ENCODE data around the gene HIP1.
A peak's percentile ranks its signal among the peaks of the same experiment; 100 is the strongest.
"Not testable (repeated sequence)": the region's sequence is repeated elsewhere in the genome, so short reads cannot be mapped to it uniquely, and the experiment has no call there.

HIP1 gene

GRCh38 chr7:75569629-75570282, 169.0 kb downstream of the HIP1 start:
- peak; percentile 76 for DNase-seq

DNA sequence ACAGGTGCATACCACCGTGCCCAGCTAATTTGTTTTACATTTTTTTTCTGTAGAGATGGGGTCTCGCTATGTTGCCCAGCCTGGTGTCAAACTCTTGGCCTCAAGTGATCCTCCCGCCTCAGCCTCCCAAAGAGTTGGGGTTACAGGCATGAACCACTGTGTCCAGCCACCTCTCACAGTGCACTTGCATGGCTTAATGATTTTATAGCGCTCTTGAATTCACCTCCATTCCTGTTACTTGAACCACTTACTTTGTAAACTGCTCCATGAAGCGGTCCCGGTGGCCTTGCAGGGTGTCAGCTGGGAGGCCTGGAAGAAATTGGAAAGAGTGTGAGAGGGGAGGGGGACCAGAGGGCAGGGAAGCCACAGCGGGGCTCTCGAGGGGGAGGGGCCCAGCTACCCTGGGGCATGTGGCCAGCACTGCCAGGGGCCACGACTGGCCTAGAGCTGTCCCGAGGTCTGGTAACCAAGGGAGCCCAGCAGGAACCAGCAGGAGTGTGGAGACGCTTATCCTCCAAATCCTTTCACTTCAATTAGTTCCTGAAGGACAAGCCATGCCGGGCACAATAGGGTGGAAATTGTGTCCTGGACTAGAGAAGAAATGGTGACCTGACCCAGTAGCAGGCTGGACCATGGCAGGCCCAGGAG, 170.7 kb downstream of the HIP1 start:
- no peak for DNase-seq

DNA sequence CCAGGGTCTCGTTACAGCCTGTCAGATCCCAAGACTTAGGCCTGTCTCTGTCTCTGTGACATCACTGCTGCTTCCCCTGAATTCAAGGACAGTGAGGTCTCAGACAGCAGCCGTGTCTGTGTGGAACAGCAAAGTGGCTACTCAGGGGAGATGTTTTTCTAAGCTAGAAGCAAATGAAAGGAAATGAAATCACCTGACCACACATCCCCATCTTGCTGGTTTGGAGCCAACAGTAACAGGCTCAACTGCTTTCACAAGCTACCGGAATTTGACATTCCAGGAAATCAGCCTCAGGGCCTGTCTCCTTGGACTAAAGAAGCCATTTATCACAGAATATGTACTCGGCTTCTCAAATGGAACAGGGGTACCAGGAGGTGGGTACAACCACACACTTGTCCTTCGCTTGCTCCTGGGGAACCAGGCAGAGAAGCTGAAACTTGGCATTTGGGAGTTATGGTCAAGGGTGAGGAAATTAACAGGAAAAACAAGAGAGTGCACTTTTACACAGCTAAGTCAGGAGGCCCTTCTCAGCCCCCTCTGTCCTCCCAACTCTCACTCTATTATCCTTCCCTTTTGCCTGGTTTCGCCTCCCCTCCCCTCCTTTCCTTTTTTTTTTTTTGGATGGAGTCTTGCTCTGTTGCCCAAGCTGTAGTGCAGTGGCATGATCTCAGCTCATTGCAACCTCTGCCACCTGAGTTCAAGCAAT, 173.5 kb downstream of the HIP1 start:
- peak; percentile 7 for DNase-seq

- DNase-seq, result no peak
Measured at GRCh38 chr7:75563171-75563570, 175.6 kb downstream of the HIP1 start.

- no peak for DNase-seq
Measured at GRCh38 chr7:75559976-75560365, 178.8 kb downstream of the HIP1 start.

GRCh38 chr7:75559355-75559975, 179.3 kb downstream of the HIP1 start:
- no peak for DNase-seq

- DNase-seq, result not testable (repeated sequence)
Measured at GRCh38 chr7:75556835-75557234, 181.9 kb downstream of the HIP1 start.

GRCh38 chr7:75555736-75556135, 183.0 kb downstream of the HIP1 start:
- no peak for DNase-seq

- no peak for DNase-seq
Measured at GRCh38 chr7:75546237-75547015, 192.3 kb downstream of the HIP1 start.

DNA sequence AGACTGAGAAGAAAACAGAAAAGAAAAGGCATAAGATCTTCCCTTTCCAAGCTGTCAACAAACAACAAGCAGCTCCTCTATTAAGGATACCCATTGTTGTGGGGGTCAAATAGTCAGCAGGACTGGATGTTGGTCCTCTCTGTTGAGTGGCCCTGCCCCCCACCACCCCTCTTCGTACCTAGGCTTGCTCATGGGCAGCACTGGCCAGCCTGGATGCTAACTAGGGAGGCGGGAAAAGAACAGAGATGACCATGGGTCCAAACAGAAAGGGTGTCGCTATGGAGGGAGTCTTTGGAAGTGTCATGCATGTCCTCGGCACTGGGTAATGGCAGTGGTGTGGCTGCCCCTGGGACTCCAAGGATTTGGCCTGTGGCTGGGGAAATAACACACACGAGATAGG, 201.0 kb downstream of the HIP1 start:
- DNase-seq, result no peak

- no peak for DNase-seq
Measured at GRCh38 chr7:75536940-75537538, 201.7 kb downstream of the HIP1 start.

DNA sequence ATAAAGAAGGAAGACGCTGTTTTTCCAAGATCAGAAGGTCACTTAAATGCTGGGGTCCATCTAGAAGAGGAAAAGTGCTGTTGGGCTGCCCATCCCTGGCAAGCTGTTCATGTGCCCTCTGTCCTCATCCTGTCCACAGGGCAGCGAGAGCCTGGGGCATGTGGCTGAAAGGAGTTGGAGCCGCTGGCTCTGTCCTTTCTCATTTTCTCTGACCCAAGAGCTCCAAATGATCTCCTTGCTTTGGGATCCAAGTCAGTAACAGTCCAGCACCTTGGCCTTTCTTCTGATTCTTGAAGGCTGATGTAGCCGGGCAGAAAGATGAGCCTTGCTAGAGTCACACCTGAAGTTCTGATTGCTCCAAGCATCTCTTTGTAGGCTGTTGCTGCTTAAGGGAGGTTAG, 202.2 kb downstream of the HIP1 start:
- no peak for DNase-seq

- peak; percentile 73 to 85 for DNase-seq
Measured at GRCh38 chr7:75534727-75535307, 203.9 kb downstream of the HIP1 start.

- no peak for DNase-seq
Measured at GRCh38 chr7:75533926-75534325, 204.8 kb downstream of the HIP1 start.

DNA sequence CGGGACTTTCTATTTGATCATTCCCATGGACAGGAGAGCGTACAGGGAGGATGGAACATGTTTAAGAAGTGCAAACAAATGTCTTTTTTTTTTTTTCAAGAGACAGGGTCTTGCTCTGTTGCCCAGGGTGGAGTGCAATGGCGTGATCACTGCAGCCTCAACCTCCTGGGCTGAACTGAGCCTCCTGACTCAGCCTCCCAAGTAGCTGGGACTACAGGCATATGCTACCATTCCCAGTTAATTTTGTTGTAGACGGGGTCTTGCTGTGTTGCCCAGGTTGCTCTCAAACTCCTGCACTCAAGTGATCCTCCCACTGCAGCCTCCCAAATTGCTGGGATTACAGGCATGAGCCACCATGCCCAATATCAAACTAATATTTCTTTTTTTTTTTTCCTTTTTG, 206.1 kb downstream of the HIP1 start:
- no peak for DNase-seq

GRCh38 chr7:75531359-75531821, 207.4 kb downstream of the HIP1 start:
- no peak for DNase-seq

GRCh38 chr7:75527224-75527722, 211.5 kb downstream of the HIP1 start:
- peak; percentile 7 to 20 for DNase-seq

- not testable (repeated sequence) for DNase-seq
Measured at GRCh38 chr7:75521727-75522126, 217.0 kb downstream of the HIP1 start.

- not testable (repeated sequence) for DNase-seq
Measured at GRCh38 chr7:75518842-75519241, 219.9 kb downstream of the HIP1 start.

DNA sequence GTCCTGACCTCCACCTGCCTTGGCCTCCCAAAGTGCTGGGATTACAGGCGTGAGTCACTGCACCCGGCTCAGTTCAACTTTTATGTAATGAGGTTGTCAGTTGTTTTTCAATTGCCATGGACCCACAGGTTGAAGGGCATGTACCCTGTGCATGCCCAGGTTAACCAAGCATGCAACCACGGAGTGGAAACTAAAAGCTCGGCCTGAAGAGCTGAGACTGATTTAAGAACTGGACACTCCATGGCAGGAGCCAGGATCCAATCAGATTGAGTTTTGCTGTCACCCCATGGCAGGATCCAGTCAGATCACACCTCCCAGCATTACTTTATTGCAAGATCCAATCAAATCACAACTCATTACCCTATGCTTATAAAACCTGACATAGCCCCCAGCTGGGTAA, 229.7 kb downstream of the HIP1 start:
- DNase-seq, result not testable (repeated sequence)

- DNase-seq, result not testable (repeated sequence)
Measured at GRCh38 chr7:75492020-75492419, 246.7 kb downstream of the HIP1 start, which contains the start of gene SPDYE5. Gene SPDYE5, plus strand, starts transcription at chr7:75492320. Its CDS starts 1,728 bp downstream, at chr7:75494048.
